GM18520 (cell line): ENCODE measurements around the gene ADIPOR2.

Experiments used
- ATAC-seq: cut with Tn5 transposase; IDR thresholded peaks from one replicate; pipeline ENCODE4 v1.9.1; 2021; ENCODE audit not compliant: unreplicated experiment

The ADIPOR2 gene

GRCh38 chr12:1797011-1797901 is 106.4 kb downstream of the ADIPOR2 start:
- ATAC-seq, result no peak

GRCh38 chr12:1797991-1798640 is 107.2 kb downstream of the ADIPOR2 start:
- ATAC-seq, result no peak

GRCh38 chr12:1798641-1799020 is 107.8 kb downstream of the ADIPOR2 start:
- no peak for ATAC-seq

GRCh38 chr12:1799051-1799881 is 108.4 kb downstream of the ADIPOR2 start:
- no peak for ATAC-seq

- ATAC-seq, result no peak
Observed at GRCh38 chr12:1799882-1800400, 109.1 kb downstream of the ADIPOR2 start.

GRCh38 chr12:1800401-1801302 is 109.8 kb downstream of the ADIPOR2 start:
- ATAC-seq, result no peak

GRCh38 chr12:1801303-1801975 is 110.6 kb downstream of the ADIPOR2 start:
- ATAC-seq, result no peak

GRCh38 chr12:1803736-1804135 is 112.9 kb downstream of the ADIPOR2 start:
- ATAC-seq, result no peak

- peak; percentile 83 for ATAC-seq
Observed at GRCh38 chr12:1804545-1805332, 113.9 kb downstream of the ADIPOR2 start.

- ATAC-seq, result no peak
Observed at GRCh38 chr12:1805441-1806081, 114.7 kb downstream of the ADIPOR2 start.

GRCh38 chr12:1806301-1807086 is 115.6 kb downstream of the ADIPOR2 start:
- ATAC-seq, result no peak

- no peak for ATAC-seq
Observed at GRCh38 chr12:1807087-1807860, 116.4 kb downstream of the ADIPOR2 start.

GRCh38 chr12:1808036-1808797 is 117.3 kb downstream of the ADIPOR2 start:
- no peak for ATAC-seq

GRCh38 chr12:1808798-1809480 is 118.1 kb downstream of the ADIPOR2 start:
- ATAC-seq, result no peak

- no peak for ATAC-seq
Observed at GRCh38 chr12:1809591-1810190, 118.8 kb downstream of the ADIPOR2 start.
